ENCODE data around the gene MBNL1. TPM values are rescaled to one million over a fixed set of nuclear protein-coding genes. Genes with fewer than 3 reads are reported as not detected.

The MBNL1 gene
- total RNA-seq, 4 donors from 2014 or later, result 413 to 774 (median 604) TPM

- TF ChIP-seq CTCF (IDR thresholded peaks at IDR 0.05; ENCODE audit: low read depth), result no peak
These were observed 129.8 kb downstream of the MBNL1 start for GRCh38 chr3:152398495-152398894.

- TF ChIP-seq CTCF (IDR thresholded peaks at IDR 0.05; ENCODE audit: low read depth), result no peak
These were observed 130.6 kb downstream of the MBNL1 start for GRCh38 chr3:152399374-152399773.

GRCh38 chr3:152400887-152401286 is 132.2 kb downstream of the MBNL1 start:
- no peak for TF ChIP-seq CTCF (IDR thresholded peaks at IDR 0.05; ENCODE audit: low read depth)

GRCh38 chr3:152402695-152403451 is 134.1 kb downstream of the MBNL1 start:
- no peak for TF ChIP-seq CTCF (IDR thresholded peaks at IDR 0.05; ENCODE audit: low read depth)

GRCh38 chr3:152403632-152404066 is 134.9 kb downstream of the MBNL1 start:
- no peak for TF ChIP-seq CTCF (IDR thresholded peaks at IDR 0.05; ENCODE audit: low read depth)

GRCh38 chr3:152404976-152405375 is 136.2 kb downstream of the MBNL1 start:
- no peak for TF ChIP-seq CTCF (IDR thresholded peaks at IDR 0.05; ENCODE audit: low read depth)

- no peak for TF ChIP-seq CTCF (IDR thresholded peaks at IDR 0.05; ENCODE audit: low read depth)
These were observed 137.4 kb downstream of the MBNL1 start for GRCh38 chr3:152405915-152406802.
